Esophagus squamous epithelium (tissue), 4 donors: Measurements from ENCODE around the gene C3orf18.

ENCODE experiments used
- CTCF ChIP-seq, 6 experiments: fragments of 450-650 bp in 4 of 6; fragments of 200-600 bp in 2 of 6; sonication (generic) in 2 of 6; IDR thresholded peaks; one replicate each; pipeline ENCODE4 v1.5.1; 2016 to 2019; ENCODE audit warnings: antibody characterized with exemption in 6 of 6, mild to moderate bottlenecking in 4 of 6, moderate library complexity in 4 of 6
- POLR2A ChIP-seq, 4 donors: fragments of 450-650 bp; IDR thresholded peaks; one replicate each; pipeline ENCODE4 v1.6.1; 2017; ENCODE audit warnings: antibody characterized with exemption in 4 of 4, mild to moderate bottlenecking in 4 of 4, moderate library complexity in 3 of 4

- TF ChIP-seq CTCF (IDR thresholded peaks at IDR 0.05) (no peak), POLR2A (IDR thresholded peaks at IDR 0.05) (no peak)
Observed at GRCh38 chr3:50525987-50526386, 41.6 kb downstream of the C3orf18 start.
